WI38 (cell line): ENCODE results near the gene AP4M1.
A peak's percentile ranks its signal among the peaks of the same experiment; 100 is the strongest.

Experiments used
- H3K4me3 ChIP-seq: 2 replicates; pipeline ENCODE4 v1.5.1; 2011; ENCODE audit warnings: low read depth, mild to moderate bottlenecking, control low read depth, low read length
- CTCF ChIP-seq: IDR thresholded peaks from 2 replicates; pipeline ENCODE4 v1.5.1; 2012; ENCODE audit warnings: low read depth, mild to moderate bottlenecking, control low read depth, low read length

The AP4M1 gene

GRCh38 chr7:100157069-100157333 lies 55.6 kb downstream of the AP4M1 start:
- peak overlapping the region; percentile 71; the same call in 1 of the 2 replicates for H3K4me3 ChIP-seq
- TF ChIP-seq CTCF = no peak

GRCh38 chr7:100157334-100158228 lies 56.1 kb downstream of the AP4M1 start:
- H3K4me3 ChIP-seq = peak overlapping the region; percentile 71
- TF ChIP-seq CTCF = no peak
